ENCODE results near the gene WASF2. TPM values are rescaled to one million over a fixed set of nuclear protein-coding genes. Genes with fewer than 3 reads are reported as not detected.

The WASF2 gene
- total and polyA plus RNA-seq, 2 of the 13 experiments (the other 11 are each of a cell fraction or from before 2014, with no cell fraction given): 10.4 to 27.7 TPM

- TF ChIP-seq, protein P1, sequence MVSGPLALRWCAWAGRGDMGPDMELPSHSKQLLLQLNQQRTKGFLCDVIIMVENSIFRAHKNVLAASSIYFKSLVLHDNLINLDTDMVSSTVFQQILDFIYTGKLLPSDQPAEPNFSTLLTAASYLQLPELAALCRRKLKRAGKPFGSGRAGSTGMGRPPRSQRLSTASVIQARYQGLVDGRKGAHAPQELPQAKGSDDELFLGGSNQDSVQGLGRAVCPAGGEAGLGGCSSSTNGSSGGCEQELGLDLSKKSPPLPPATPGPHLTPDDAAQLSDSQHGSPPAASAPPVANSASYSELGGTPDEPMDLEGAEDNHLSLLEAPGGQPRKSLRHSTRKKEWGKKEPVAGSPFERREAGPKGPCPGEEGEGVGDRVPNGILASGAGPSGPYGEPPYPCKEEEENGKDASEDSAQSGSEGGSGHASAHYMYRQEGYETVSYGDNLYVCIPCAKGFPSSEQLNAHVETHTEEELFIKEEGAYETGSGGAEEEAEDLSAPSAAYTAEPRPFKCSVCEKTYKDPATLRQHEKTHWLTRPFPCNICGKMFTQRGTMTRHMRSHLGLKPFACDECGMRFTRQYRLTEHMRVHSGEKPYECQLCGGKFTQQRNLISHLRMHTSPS (CRISPR knock-in tag; IDR thresholded peaks at IDR 0.05; ENCODE audit: low read depth): peak; percentile 12; the same call in 1 of the 2 replicates
- TF ChIP-seq ZBTB7A (CRISPR knock-in tag; IDR thresholded peaks at IDR 0.05) (peak; percentile 30; the same call in 1 of the 2 replicates), HCFC1 (IDR thresholded peaks at IDR 0.05; ENCODE audit: low read depth, low read length) (no peak), ZNF33A (CRISPR knock-in tag; IDR thresholded peaks at IDR 0.05; ENCODE audit: borderline replicate concordance) (no peak), CSRNP2 (CRISPR knock-in tag; conservative IDR thresholded peaks at IDR 0.05; ENCODE audit: low read depth) (no peak), DNMT1 (CRISPR knock-in tag; IDR thresholded peaks at IDR 0.05) (no peak), TCF7L2 (IDR thresholded peaks at IDR 0.05; ENCODE audit: low read depth, low read length) (no peak), RORA (CRISPR knock-in tag; IDR thresholded peaks at IDR 0.05) (no peak), GZF1 (CRISPR knock-in tag; IDR thresholded peaks at IDR 0.05) (no peak), ZNF609 (CRISPR knock-in tag; IDR thresholded peaks at IDR 0.05; ENCODE audit: borderline replicate concordance) (no peak), KDM1A (CRISPR knock-in tag; IDR thresholded peaks at IDR 0.05) (no peak), NFYB (CRISPR knock-in tag; IDR thresholded peaks at IDR 0.05) (no peak), AFF4 (CRISPR knock-in tag; IDR thresholded peaks at IDR 0.05) (no peak), ZKSCAN8 (CRISPR knock-in tag; IDR thresholded peaks at IDR 0.05; ENCODE audit: borderline replicate concordance) (no peak), SUZ12 (IDR thresholded peaks at IDR 0.05; ENCODE audit: low read depth, low read length) (no peak), TBP (CRISPR knock-in tag; IDR thresholded peaks at IDR 0.05) (no peak)
- TF ChIP-seq, protein P2, sequence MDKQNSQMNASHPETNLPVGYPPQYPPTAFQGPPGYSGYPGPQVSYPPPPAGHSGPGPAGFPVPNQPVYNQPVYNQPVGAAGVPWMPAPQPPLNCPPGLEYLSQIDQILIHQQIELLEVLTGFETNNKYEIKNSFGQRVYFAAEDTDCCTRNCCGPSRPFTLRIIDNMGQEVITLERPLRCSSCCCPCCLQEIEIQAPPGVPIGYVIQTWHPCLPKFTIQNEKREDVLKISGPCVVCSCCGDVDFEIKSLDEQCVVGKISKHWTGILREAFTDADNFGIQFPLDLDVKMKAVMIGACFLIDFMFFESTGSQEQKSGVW (CRISPR knock-in tag; IDR thresholded peaks at IDR 0.05; ENCODE audit: borderline replicate concordance): no peak
Observed at GRCh38 chr1:27521861-27522431, 32.0 kb upstream of the WASF2 start (continued).
